Central memory CD8-positive, alpha-beta T cell (primary cell): Measurements from ENCODE around the gene SHISAL2A.

Experiments used
- ATAC-seq: fragments of 150-1000 bp; cut with Tn5 transposase; replicated peaks from 2 replicates; pipeline ENCODE4 v1.10.0; 2022; ENCODE audit warnings: mild to moderate bottlenecking, moderate FRiP score, moderate number of reproducible peaks; ENCODE audit not compliant: poor library complexity, severe bottlenecking; ENCODE audit errors: extremely low read depth
- DNase-seq, 2 donors: peaks; one replicate each; pipeline ENCODE4 v3.0.0; 2021; ENCODE audit warnings: low spot score in 2 of 2
- H3K27ac Mint-ChIP-seq: one replicate; pipeline ENCODE4 v1.8.0; 2022; ENCODE audit warnings: low read depth, mild to moderate bottlenecking, moderate library complexity, mixed read lengths
- H3K27me3 Mint-ChIP-seq: one replicate; pipeline ENCODE4 v1.8.0; 2022; ENCODE audit warnings: mixed read lengths
- H3K36me3 Mint-ChIP-seq: one replicate; pipeline ENCODE4 v1.8.0; 2022; ENCODE audit warnings: mild to moderate bottlenecking, moderate library complexity, mixed read lengths; ENCODE audit not compliant: insufficient read depth
- H3K4me1 Mint-ChIP-seq: one replicate; pipeline ENCODE4 v1.8.0; 2022; ENCODE audit warnings: mixed read lengths
- H3K4me3 Mint-ChIP-seq: one replicate; pipeline ENCODE4 v1.8.0; 2022; ENCODE audit warnings: mild to moderate bottlenecking, moderate library complexity, mixed read lengths
- H3K9me3 Mint-ChIP-seq: one replicate; pipeline ENCODE4 v1.8.0; 2022; ENCODE audit warnings: mixed read lengths

Gene SHISAL2A

DNA sequence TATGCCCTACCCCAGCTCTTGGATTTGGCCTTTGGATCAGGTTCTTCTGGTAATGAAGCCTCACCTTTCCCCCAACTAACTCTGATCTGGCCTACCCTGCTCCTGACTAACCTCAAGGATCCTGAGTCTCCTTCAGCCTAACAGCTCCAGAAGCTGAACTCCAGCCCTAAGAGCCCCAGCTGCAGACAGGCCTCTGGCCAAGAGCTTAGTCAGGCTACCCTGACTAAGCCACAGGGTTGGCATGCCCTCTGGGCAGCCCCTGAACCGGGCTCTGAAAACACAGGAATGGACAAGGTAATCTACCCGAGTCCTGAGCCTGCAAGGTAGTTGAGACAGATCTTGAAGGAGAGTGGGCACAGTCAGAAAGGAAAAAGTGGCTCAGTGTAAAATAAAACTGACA is 35.7 kb downstream of the SHISAL2A start:
- Mint-ChIP-seq H3K4me1 (peaks cover 12% of the 10 kb centered on the region), H3K4me3 (no peak overlapping the region), H3K36me3 (peaks cover 12% of the 10 kb centered on the region), H3K27me3 (no peaks in the 10 kb centered on the region), H3K9me3 (no peaks in the 10 kb centered on the region), H3K27ac (no peak overlapping the region)
- no peak for ATAC-seq
- DNase-seq, result no peak

DNA sequence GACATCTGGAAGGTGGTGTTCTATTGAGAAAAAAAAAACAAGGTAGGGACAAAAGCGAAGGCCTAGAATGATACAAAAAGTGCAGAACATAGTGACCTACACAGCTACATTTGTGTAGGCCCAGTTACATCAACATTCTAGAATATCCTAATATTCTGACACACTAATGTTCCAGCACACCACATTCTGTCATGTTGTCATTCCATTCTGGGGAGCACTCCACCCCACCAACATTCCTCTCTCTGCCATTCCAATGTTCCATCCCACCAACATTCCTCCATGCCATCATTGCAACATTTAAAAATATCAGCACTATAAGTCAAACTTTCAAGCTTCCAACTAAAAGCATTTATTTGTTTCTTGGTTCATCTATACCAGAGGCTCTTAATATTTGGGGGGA is 36.7 kb downstream of the SHISAL2A start:
- Mint-ChIP-seq H3K9me3 (no peaks in the 10 kb centered on the region), H3K4me1 (peaks cover 15% of the 10 kb centered on the region), H3K27me3 (no peaks in the 10 kb centered on the region), H3K36me3 (peaks cover 12% of the 10 kb centered on the region), H3K27ac (peak overlapping the region; percentile 32), H3K4me3 (no peak overlapping the region)
- no peak for ATAC-seq
- no peak for DNase-seq

DNA sequence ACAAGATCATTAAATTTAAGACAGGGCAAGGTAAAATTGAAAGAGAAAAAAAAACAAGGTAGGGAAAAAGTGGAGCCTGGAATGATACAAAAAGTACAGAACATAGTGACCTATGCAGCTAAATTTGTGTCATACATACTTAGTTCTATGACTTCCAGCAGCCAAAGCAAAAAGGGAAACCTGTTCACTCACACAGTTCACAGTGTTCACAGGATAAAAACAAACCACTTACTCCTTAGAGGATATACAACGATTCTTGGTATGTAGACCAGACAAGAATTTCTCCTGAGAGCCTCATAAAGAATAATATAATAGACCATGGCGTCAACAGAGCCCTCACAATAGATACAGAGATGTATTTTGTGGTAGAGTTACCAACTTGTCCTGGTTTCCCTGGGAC is 37.6 kb downstream of the SHISAL2A start:
- H3K27ac Mint-ChIP-seq, result no peak overlapping the region
- no peaks in the 10 kb centered on the region for H3K9me3 Mint-ChIP-seq
- H3K4me1 Mint-ChIP-seq, result peaks cover 14% of the 10 kb centered on the region
- no peak overlapping the region for H3K4me3 Mint-ChIP-seq
- H3K27me3 Mint-ChIP-seq, result no peaks in the 10 kb centered on the region
- ATAC-seq (no peak), DNase-seq (no peak)
- peaks cover 15% of the 10 kb centered on the region for H3K36me3 Mint-ChIP-seq

DNA sequence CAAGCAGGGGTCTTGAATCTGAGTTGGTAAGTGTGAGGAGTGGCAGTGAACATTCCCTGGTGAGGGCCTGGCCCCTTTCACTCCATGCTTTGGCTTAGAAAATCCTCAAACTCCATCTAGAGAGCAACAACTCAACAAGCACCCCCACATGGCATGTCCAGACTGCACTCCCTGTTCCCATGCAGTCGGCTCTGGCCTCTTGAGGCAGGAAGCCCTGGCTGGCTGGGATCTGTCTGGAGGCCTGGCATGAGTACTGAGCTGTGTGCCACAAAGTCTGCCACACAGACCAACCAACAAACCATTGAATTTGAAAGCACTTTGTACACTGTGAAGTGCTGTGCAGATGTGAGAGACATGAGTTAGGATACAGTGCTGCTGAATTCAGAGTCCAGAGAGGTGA is 40.0 kb downstream of the SHISAL2A start:
- no peaks in the 10 kb centered on the region for H3K27me3 Mint-ChIP-seq
- H3K27ac Mint-ChIP-seq, result no peak overlapping the region
- H3K9me3 Mint-ChIP-seq, result no peaks in the 10 kb centered on the region
- H3K4me3 Mint-ChIP-seq, result no peak overlapping the region
- peaks cover 11% of the 10 kb centered on the region for H3K36me3 Mint-ChIP-seq
- DNase-seq (no peak), ATAC-seq (no peak)
- peaks cover 10% of the 10 kb centered on the region for H3K4me1 Mint-ChIP-seq

DNA sequence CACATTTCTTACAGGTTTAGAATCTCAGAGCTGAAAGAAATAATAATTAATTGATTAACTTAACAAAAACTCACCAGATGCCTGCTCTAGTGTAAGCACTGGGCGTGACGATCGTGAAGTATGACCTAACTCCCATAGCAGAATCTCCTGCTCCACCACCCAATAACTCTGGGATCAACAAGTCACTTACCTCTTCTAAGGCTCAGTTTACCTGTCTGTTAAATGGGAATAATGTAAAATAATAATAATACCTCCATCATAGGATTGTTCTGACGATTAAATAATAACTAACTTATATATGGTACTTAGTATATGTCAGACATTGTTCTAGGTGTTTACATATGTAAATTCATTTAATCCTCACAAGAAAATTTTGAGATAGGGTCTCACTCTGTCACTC is 40.5 kb downstream of the SHISAL2A start:
- no peak overlapping the region for H3K27ac Mint-ChIP-seq
- H3K4me3 Mint-ChIP-seq, result no peak overlapping the region
- ATAC-seq (no peak), DNase-seq (no peak)
- H3K4me1 Mint-ChIP-seq, result peaks cover 10% of the 10 kb centered on the region
- H3K9me3 Mint-ChIP-seq, result no peaks in the 10 kb centered on the region
- no peaks in the 10 kb centered on the region for H3K27me3 Mint-ChIP-seq
- H3K36me3 Mint-ChIP-seq, result peaks cover 9% of the 10 kb centered on the region

DNA sequence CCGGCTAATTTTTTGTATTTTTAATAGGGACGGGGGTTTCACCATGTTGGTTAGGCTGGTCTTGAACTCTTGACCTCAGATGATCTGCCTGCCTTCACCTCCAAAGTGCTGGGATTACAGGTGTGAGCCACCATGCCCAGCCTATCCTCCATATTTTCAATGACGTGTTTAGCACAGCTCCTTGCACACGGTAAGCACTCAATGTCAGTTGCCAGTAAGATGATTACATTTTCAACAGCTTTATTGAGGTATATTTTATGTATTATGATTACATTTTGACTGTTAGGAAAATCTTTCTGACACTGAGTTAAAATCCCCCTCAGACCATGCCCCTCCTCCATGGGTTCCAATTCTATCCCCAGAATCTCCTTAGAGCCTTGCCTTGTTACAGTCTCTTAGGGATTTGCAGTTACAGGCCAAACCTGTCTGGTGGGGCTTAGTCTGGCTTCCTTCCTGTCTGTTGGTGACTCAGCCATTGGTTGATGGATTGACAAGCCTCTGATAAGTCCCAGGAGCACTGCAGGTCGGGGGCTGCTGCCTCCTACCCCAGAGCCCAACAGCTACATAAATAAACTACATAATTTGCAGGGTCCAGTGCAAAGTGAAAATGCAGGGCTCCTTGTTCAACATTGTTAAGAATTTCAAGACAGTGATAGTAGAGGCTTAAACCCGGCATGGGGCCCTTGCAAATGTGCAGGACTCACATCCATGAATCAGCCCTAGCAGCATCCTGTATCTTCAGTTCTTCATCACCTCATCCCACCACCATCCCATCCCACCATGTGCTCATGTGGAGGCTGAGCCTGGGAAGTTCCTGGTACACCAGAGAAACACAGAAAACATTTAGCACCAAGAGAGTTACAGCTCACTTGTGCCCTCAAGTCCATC is 41.8 kb downstream of the SHISAL2A start:
- H3K27me3 Mint-ChIP-seq, result no peaks in the 10 kb centered on the region

DNA sequence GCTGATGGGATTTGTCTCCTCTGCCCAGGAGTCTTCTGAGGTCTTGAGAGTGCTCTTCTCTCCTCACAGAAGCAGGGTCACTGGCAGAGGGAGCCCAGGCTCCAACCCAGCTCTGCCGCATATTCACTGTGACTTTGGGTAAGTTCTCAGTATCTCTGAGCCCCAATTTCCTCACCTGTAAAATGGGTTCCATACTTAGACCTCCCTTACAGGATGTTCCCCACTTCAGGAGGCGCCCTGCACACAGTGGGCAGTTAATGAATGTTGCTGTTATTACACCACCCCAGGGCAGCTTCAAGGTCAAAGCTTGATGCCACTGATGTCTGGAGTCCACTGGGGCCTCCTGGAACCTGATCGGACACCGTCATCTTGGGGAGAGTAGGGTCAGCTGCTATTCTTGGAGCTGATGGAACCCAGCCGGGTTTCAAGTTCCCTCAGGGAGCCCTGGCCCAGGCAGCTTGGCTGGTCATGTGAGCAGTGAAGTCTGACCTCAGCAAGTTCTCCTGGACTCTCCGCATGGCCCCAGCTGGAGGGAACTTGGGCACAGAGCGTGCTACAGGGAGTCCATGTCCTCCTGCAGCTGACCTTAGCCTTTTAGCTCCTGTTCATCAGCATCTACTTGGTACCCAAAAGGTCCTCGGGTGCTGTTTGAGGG is 43.4 kb downstream of the SHISAL2A start:
- no peak for DNase-seq
- peaks cover 6% of the 10 kb centered on the region for H3K36me3 Mint-ChIP-seq
- no peak overlapping the region for H3K4me3 Mint-ChIP-seq
- H3K4me1 Mint-ChIP-seq, result peaks cover 10% of the 10 kb centered on the region
- no peaks in the 10 kb centered on the region for H3K9me3 Mint-ChIP-seq
- H3K27ac Mint-ChIP-seq, result no peak overlapping the region
- no peak for ATAC-seq
- H3K27me3 Mint-ChIP-seq, result no peaks in the 10 kb centered on the region

More for the DNA sequence above, 41.8 kb downstream of the SHISAL2A start:
- Mint-ChIP-seq H3K27ac (no peak overlapping the region), H3K36me3 (peaks cover 6% of the 10 kb centered on the region), H3K4me1 (peaks cover 10% of the 10 kb centered on the region), H3K4me3 (no peak overlapping the region), H3K9me3 (no peaks in the 10 kb centered on the region)
- DNase-seq (no peak), ATAC-seq (no peak)

DNA sequence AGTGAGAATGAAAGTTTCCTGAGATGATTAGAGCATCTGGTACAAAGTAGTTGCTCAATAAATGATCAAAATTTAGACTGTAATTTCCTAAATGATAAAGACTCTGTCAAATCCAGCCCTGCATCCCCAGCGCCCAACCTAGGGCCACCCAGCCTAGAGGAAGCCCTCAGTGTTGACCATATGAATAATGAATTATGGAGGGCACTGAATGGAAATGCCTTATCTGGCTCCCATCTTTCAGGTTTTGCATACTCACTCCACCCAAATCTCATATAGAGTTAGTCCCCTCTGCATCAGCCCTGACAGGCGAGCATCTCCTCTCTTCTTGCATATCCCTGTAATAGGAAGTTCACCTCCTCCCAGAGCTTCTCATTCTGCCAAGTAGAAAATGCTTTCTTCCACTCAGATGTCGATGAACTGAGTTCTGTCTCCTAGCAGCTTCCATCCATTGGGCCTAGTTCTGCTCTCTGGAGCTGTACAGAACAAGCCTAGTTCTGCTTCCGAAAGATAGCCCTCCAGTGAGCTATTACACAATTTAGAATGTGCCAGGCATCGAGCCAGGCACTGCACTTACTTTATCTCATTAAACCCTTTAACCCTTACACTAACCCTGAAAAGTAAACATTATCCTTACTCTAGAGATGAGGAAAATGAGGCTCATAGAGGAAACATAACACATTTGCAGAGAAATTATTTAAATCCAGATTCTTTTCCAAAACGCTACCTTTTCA is 44.3 kb downstream of the SHISAL2A start:
- Mint-ChIP-seq H3K27me3 (no peaks in the 10 kb centered on the region), H3K36me3 (peaks cover 6% of the 10 kb centered on the region), H3K27ac (no peak overlapping the region), H3K4me1 (peaks cover 10% of the 10 kb centered on the region), H3K9me3 (no peaks in the 10 kb centered on the region), H3K4me3 (no peak overlapping the region)
- ATAC-seq, result no peak
- no peak for DNase-seq

DNA sequence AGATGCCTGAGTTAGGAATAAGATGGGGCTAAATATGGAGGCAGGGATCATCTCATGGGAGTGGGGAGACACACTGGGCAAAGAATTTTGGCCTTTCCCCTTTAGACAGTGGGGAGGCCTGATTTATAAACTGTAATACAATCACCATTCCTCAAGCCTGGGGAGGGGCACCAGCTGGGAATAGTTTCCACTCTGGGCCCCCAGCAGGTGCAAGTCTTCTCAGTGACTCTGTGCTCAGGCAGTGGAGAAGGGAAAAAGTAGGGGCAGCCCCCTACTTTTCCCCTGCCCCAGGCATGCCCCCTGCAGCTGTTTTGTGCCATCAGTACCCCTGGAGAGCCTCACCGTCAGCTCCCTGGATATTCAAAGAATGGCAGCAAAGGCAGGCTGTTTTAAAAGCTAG is 46.1 kb downstream of the SHISAL2A start:
- no peak for DNase-seq
- peaks cover 8% of the 10 kb centered on the region for H3K36me3 Mint-ChIP-seq
- H3K4me1 Mint-ChIP-seq, result peaks cover 10% of the 10 kb centered on the region
- no peaks in the 10 kb centered on the region for H3K9me3 Mint-ChIP-seq
- H3K4me3 Mint-ChIP-seq, result no peak overlapping the region
- no peak overlapping the region for H3K27ac Mint-ChIP-seq
- no peak for ATAC-seq
- no peaks in the 10 kb centered on the region for H3K27me3 Mint-ChIP-seq

DNA sequence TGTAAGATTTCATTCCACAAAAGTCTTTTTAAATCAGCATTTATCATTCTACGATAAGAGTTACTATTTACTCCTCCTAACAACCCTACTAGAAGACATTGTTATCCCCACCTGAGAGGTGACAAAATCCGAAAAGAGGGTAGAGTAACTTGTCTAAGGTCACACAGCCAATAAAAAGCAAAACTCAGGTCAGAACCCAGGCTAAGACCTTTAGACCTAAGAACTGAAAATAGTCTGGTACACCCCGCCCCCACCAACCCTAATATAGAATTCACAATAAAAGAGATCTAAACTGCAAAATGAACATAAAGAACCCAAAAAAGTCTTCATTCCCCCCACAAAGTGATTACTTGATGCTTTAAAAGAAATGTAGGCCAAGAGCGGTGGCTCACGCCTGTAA is 46.5 kb downstream of the SHISAL2A start:
- H3K4me1 Mint-ChIP-seq, result peaks cover 8% of the 10 kb centered on the region
- H3K4me3 Mint-ChIP-seq, result no peak overlapping the region
- H3K27me3 Mint-ChIP-seq, result no peaks in the 10 kb centered on the region
- no peak for DNase-seq
- H3K27ac Mint-ChIP-seq, result no peak overlapping the region
- H3K36me3 Mint-ChIP-seq, result peaks cover 8% of the 10 kb centered on the region
- ATAC-seq, result no peak
- H3K9me3 Mint-ChIP-seq, result no peaks in the 10 kb centered on the region

DNA sequence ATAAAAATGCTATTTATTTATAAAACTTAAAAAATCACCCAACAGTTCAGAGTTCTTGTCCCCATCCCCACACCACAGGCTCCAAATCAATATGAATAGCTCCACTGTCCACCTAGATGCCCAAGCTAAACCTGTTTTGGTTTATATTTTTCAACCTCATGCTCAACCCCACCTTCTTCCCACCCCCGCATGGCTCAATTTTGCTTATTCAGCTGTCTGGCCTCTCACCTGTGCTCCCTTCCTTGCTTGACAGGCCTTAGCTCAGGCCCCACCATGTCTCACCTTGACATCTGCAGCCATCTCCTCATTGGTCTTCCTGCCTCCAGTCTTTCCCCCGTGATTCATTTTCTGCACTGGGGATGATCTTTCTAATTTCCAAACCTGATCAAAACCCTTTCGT is 47.4 kb downstream of the SHISAL2A start:
- Mint-ChIP-seq H3K36me3 (peaks cover 6% of the 10 kb centered on the region), H3K27ac (peak overlapping the region; percentile 9), H3K27me3 (no peaks in the 10 kb centered on the region), H3K9me3 (no peaks in the 10 kb centered on the region), H3K4me3 (no peak overlapping the region), H3K4me1 (no peaks in the 10 kb centered on the region)
- ATAC-seq (no peak), DNase-seq (no peak)

DNA sequence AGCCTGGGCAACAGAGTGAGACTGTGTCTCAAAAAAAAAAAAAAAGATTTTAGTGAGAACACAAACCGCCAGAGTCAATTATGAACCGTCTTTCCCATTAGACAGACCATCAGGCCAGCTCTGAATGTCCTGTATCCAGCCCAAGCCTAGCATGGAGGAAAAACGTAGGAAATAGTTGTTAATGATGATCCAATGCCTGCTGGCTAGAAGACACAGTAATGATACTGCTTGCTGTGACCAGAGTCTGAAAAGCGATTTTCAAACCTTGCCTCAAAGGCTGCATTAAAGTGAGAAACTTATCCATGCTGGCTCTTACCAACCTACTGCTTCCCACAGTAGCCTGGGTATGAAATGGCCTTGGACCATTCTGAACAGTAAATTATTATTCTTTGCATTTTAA is 48.2 kb downstream of the SHISAL2A start:
- H3K27me3 Mint-ChIP-seq, result no peaks in the 10 kb centered on the region

More for the DNA sequence above, 48.2 kb downstream of the SHISAL2A start:
- Mint-ChIP-seq H3K9me3 (no peaks in the 10 kb centered on the region), H3K27ac (no peak overlapping the region), H3K4me1 (peaks cover 3% of the 10 kb centered on the region), H3K4me3 (no peak overlapping the region), H3K36me3 (peaks cover 4% of the 10 kb centered on the region)
- ATAC-seq (no peak), DNase-seq (no peak)
